DOHH2 (cell line): ENCODE results near the gene ZNF662.

ENCODE experiments used
- H3F3A ChIP-seq: fragments of 200-600 bp; sonication (generic), shearing (Covaris generic); 2 replicates; pipeline ENCODE4 v1.6.0; 2016; ENCODE audit warnings: antibody characterized with exemption, mild to moderate bottlenecking; ENCODE audit not compliant: control insufficient read depth, insufficient read depth
- H3K27ac ChIP-seq: fragments of 200-600 bp; sonication (generic); 2 replicates; pipeline ENCODE4 v1.5.1; 2014; ENCODE audit warnings: low read depth, mild to moderate bottlenecking, low read length, moderate library complexity
- H3K27me3 ChIP-seq: fragments of 200-600 bp; sonication (generic); 2 replicates; pipeline ENCODE4 v1.6.1; 2014; ENCODE audit warnings: mild to moderate bottlenecking, low read length, mixed read lengths; ENCODE audit not compliant: control insufficient read depth
- H3K36me3 ChIP-seq: fragments of 200-600 bp; sonication (generic); 2 replicates; pipeline ENCODE4 v1.6.1; 2014; ENCODE audit warnings: mild to moderate bottlenecking, low read length, moderate library complexity, mixed read lengths; ENCODE audit not compliant: control insufficient read depth
- H3K4me1 ChIP-seq: fragments of 200-600 bp; sonication (generic); 2 replicates; pipeline ENCODE4 v1.6.1; 2014; ENCODE audit warnings: mild to moderate bottlenecking, low read length, mixed read lengths; ENCODE audit not compliant: control insufficient read depth
- H3K4me2 ChIP-seq: fragments of 200-600 bp; sonication (generic); 2 replicates; pipeline ENCODE4 v1.6.0; 2014; ENCODE audit warnings: mild to moderate bottlenecking, low read length, moderate library complexity
- H3K4me3 ChIP-seq: fragments of 200-600 bp; sonication (generic); 2 replicates; pipeline ENCODE4 v1.5.1; 2014; ENCODE audit warnings: mild to moderate bottlenecking, low read length, mixed read lengths
- H3K79me2 ChIP-seq: fragments of 200-600 bp; sonication (generic); 2 replicates; pipeline ENCODE4 v1.6.1; 2014; ENCODE audit warnings: mild to moderate bottlenecking, low read length, mixed read lengths; ENCODE audit not compliant: control insufficient read depth
- H3K9me2 ChIP-seq: fragments of 200-600 bp; sonication (generic); replicated peaks from 2 replicates; pipeline ENCODE4 v1.6.1; 2014; ENCODE audit warnings: mild to moderate bottlenecking, low read length, mixed read lengths; ENCODE audit not compliant: control insufficient read depth
- H3K9me3 ChIP-seq: fragments of 200-600 bp; sonication (generic); 2 replicates; pipeline ENCODE4 v1.6.1; 2014; ENCODE audit warnings: antibody characterized with exemption, low read length, mixed read lengths; ENCODE audit not compliant: control insufficient read depth, insufficient read depth
- H4K20me1 ChIP-seq: fragments of 200-600 bp; sonication (generic); 2 replicates; pipeline ENCODE4 v1.6.0; 2014; ENCODE audit warnings: low read depth, mild to moderate bottlenecking, antibody characterized with exemption, low read length, moderate library complexity; ENCODE audit not compliant: control insufficient read depth, insufficient read depth
- CTCF ChIP-seq: fragments of 200-600 bp; sonication (generic); IDR thresholded peaks from one replicate; pipeline ENCODE4 v1.5.1; 2014; ENCODE audit warnings: antibody characterized with exemption, mild to moderate bottlenecking, low read depth, low read length; ENCODE audit not compliant: poor library complexity, severe bottlenecking
- EZH2phosphoT487 ChIP-seq: fragments of 200-600 bp; sonication (generic); IDR thresholded peaks from 2 replicates; pipeline ENCODE4 v1.6.1; 2017; ENCODE audit warnings: borderline replicate concordance, mild to moderate bottlenecking, antibody characterized with exemption, low read length, moderate library complexity, mixed read lengths

The ZNF662 gene

GRCh38 chr3:42926310-42926709 is 20.4 kb downstream of the ZNF662 start:
- Histone ChIP-seq H3K4me3 (no peak overlapping the region), H3K4me1 (no peaks in the 10 kb centered on the region), H3K79me2 (no peaks in the 10 kb centered on the region), H3K27me3 (peaks cover 2% of the 10 kb centered on the region; the same call in 1 of the 2 replicates), H4K20me1 (no peaks in the 10 kb centered on the region), H3F3A (no peaks in the 10 kb centered on the region), H3K9me2 (no peaks in the 10 kb centered on the region), H3K27ac (no peak overlapping the region), H3K9me3 (peaks cover 4% of the 10 kb centered on the region; the same call in 1 of the 2 replicates), H3K36me3 (no peaks in the 10 kb centered on the region), H3K4me2 (no peak overlapping the region)
- TF ChIP-seq CTCF (no peak), EZH2phosphoT487 (no peak)

GRCh38 chr3:42934111-42934510 is 28.2 kb downstream of the ZNF662 start:
- H3K27ac ChIP-seq = no peak overlapping the region

GRCh38 chr3:42934910-42935309 is 29.0 kb downstream of the ZNF662 start:
- Histone ChIP-seq H3K9me3 (no peaks in the 10 kb centered on the region), H3K4me1 (no peaks in the 10 kb centered on the region), H3K27me3 (no peaks in the 10 kb centered on the region), H3K4me2 (no peak overlapping the region), H3K9me2 (no peaks in the 10 kb centered on the region), H3K36me3 (no peaks in the 10 kb centered on the region), H3K27ac (no peak overlapping the region), H3F3A (no peaks in the 10 kb centered on the region), H3K79me2 (no peaks in the 10 kb centered on the region), H4K20me1 (no peaks in the 10 kb centered on the region), H3K4me3 (no peak overlapping the region)
- no peak for TF ChIP-seq CTCF
- TF ChIP-seq EZH2phosphoT487 = no peak

More at GRCh38 chr3:42934111-42934510, 28.2 kb downstream of the ZNF662 start:
- H3F3A ChIP-seq = no peaks in the 10 kb centered on the region
- H3K4me3 ChIP-seq = no peak overlapping the region
- H3K4me1 ChIP-seq = no peaks in the 10 kb centered on the region
- no peaks in the 10 kb centered on the region for H3K36me3 ChIP-seq
- no peaks in the 10 kb centered on the region for H3K9me2 ChIP-seq
- H3K9me3 ChIP-seq = no peaks in the 10 kb centered on the region
- H4K20me1 ChIP-seq = no peaks in the 10 kb centered on the region
- no peak for TF ChIP-seq CTCF
- no peak for TF ChIP-seq EZH2phosphoT487
- H3K27me3 ChIP-seq = no peaks in the 10 kb centered on the region
- H3K79me2 ChIP-seq = no peaks in the 10 kb centered on the region
- H3K4me2 ChIP-seq = no peak overlapping the region

GRCh38 chr3:42935472-42935871 is 29.5 kb downstream of the ZNF662 start:
- Histone ChIP-seq H3K27ac (no peak overlapping the region), H3K79me2 (no peaks in the 10 kb centered on the region), H3K36me3 (no peaks in the 10 kb centered on the region), H3K9me3 (no peaks in the 10 kb centered on the region), H3F3A (no peaks in the 10 kb centered on the region), H4K20me1 (no peaks in the 10 kb centered on the region), H3K4me2 (no peak overlapping the region), H3K4me1 (no peaks in the 10 kb centered on the region), H3K9me2 (no peaks in the 10 kb centered on the region), H3K4me3 (no peak overlapping the region), H3K27me3 (no peaks in the 10 kb centered on the region)
- TF ChIP-seq CTCF (no peak), EZH2phosphoT487 (no peak)
